HCT116 (cell line): ENCODE measurements around the gene FRMPD1. TPM values are rescaled to one million over a fixed set of nuclear protein-coding genes. Genes with fewer than 3 reads are reported as not detected.

Experiments used
- ATAC-seq: fragments of 200-7000 bp; cut with Tn5 transposase; 2 replicates; pipeline ENCODE4 v1.9.1; 2020; ENCODE audit warnings: mild to moderate bottlenecking, moderate library complexity
- BruUV-seq: library from RNA; stranded (reverse); fragments of 400-500 nt; replicated peaks from 2 replicates; lab custom pipeline; 2021; lab: Mats Ljungman, UMichigan
- CTCF ChIA-PET: fragments of 300-600 bp; sonication (Branson Sonifier 250); formaldehyde crosslinking; loops from one replicate; lab custom pipeline; 2021; ENCODE audit warnings: antibody characterized with exemption; lab: Charles Lee
- POLR2A ChIA-PET: fragments of 300-600, 350-600 bp; sonication (Branson Sonifier 250); formaldehyde crosslinking; loops from one replicate; lab custom pipeline; 2021; ENCODE audit warnings: antibody characterized with exemption; lab: Charles Lee
- RAD21 ChIA-PET, 2 experiments: fragments of 300-600 bp; sonication (Branson Sonifier 250); formaldehyde crosslinking; loops; one replicate each; lab custom pipeline; 2023; ENCODE audit warnings: low total read pairs in 2 of 2; ENCODE audit not compliant: uncharacterized antibody in 2 of 2, unreplicated experiment in 2 of 2, low non-redundant PET in 1 of 2; lab: Charles Lee
- DNase-seq: peaks from one replicate; pipeline ENCODE4 v3.0.0-alpha.2; 2010; ENCODE audit warnings: low read depth, low spot score
- H2AFZ ChIP-seq: fragments of 200-600 bp; shearing (Covaris generic), sonication (generic); 2 replicates; pipeline ENCODE4 v1.6.1; 2017; ENCODE audit warnings: low read depth, mixed run types, mixed read lengths, antibody characterized with exemption, low read length; ENCODE audit not compliant: poor library complexity, severe bottlenecking
- H3K27ac ChIP-seq: 2 replicates; pipeline ENCODE4 v1.5.1; 2012; ENCODE audit warnings: low read depth, low read length
- H3K27me3 ChIP-seq: fragments of 200-600 bp; sonication (generic); 2 replicates; pipeline ENCODE4 v1.6.1; 2016; ENCODE audit warnings: mixed run types, low read length, mixed read lengths; ENCODE audit not compliant: insufficient read depth
- H3K36me3 ChIP-seq, 2 experiments: fragments of 200-500 bp in 1 of 2; fragments of 200-600 bp in 1 of 2; sonication (Bioruptor generic) in 1 of 2; sonication (generic) in 1 of 2; 2 replicates each; pipeline versions ENCODE4 v1.5.1 to v1.6.1; 2014 to 2016; ENCODE audit warnings: low read length in 2 of 2, inconsistent platforms in 1 of 2, mixed read lengths in 1 of 2, mixed run types in 1 of 2; ENCODE audit not compliant: insufficient read depth in 2 of 2, control insufficient read depth in 1 of 2
- H3K4me1 ChIP-seq, 2 experiments: fragments of 200-600 bp in 1 of 2; sonication (generic) in 1 of 2; 2 replicates each; pipeline versions ENCODE4 v1.5.1 to v1.6.1; 2012 to 2017; ENCODE audit warnings: low read length in 2 of 2, inconsistent platforms in 1 of 2, mild to moderate bottlenecking in 1 of 2, mixed read lengths in 1 of 2, mixed run types in 1 of 2, moderate library complexity in 1 of 2; ENCODE audit not compliant: insufficient read depth in 2 of 2, control insufficient read depth in 1 of 2
- H3K4me2 ChIP-seq: fragments of 200-600 bp; sonication (generic); 2 replicates; pipeline ENCODE4 v1.6.1; 2017; ENCODE audit warnings: mixed run types, low read length, mixed read lengths
- H3K4me3 ChIP-seq, 2 experiments: fragments of 200-600 bp in 1 of 2; sonication (generic) in 1 of 2; replicated peaks in 1 of 2; 2 replicates each; pipeline ENCODE4 v1.5.1; 2011 to 2016; ENCODE audit warnings: low read length in 2 of 2, control low read depth in 1 of 2, low read depth in 1 of 2, mild to moderate bottlenecking in 1 of 2, mixed read lengths in 1 of 2, mixed run types in 1 of 2
- H3K79me2 ChIP-seq: fragments of 200-600 bp; sonication (generic); 2 replicates; pipeline ENCODE4 v1.6.1; 2017; ENCODE audit warnings: mild to moderate bottlenecking, mixed run types, low read length, moderate library complexity, mixed read lengths; ENCODE audit not compliant: insufficient read depth
- H3K9ac ChIP-seq: fragments of 200-600 bp; sonication (generic); 2 replicates; pipeline ENCODE4 v1.6.1; 2016; ENCODE audit warnings: low read length, mixed read lengths
- H3K9me2 ChIP-seq: fragments of 200-600 bp; sonication (generic), shearing (Covaris generic); 2 replicates; pipeline ENCODE4 v1.6.1; 2017; ENCODE audit warnings: mixed run types, mild to moderate bottlenecking, moderate library complexity; ENCODE audit not compliant: insufficient read depth
- H3K9me3 ChIP-seq, 2 experiments: fragments of 200-500 bp in 1 of 2; fragments of 200-600 bp in 1 of 2; sonication (Bioruptor generic) in 1 of 2; sonication (generic) in 1 of 2; 2 replicates each; pipeline ENCODE4 v1.6.1; 2014 to 2017; ENCODE audit warnings: low read length in 2 of 2, mixed read lengths in 2 of 2, inconsistent platforms in 1 of 2, low read depth in 1 of 2, mild to moderate bottlenecking in 1 of 2, mixed run types in 1 of 2, moderate library complexity in 1 of 2; ENCODE audit not compliant: control insufficient read depth in 1 of 2, insufficient read depth in 1 of 2
- H4K20me1 ChIP-seq: fragments of 200-600 bp; sonication (generic), shearing (Covaris generic); 2 replicates; pipeline ENCODE4 v1.6.1; 2017; ENCODE audit warnings: mixed run types, mild to moderate bottlenecking, moderate library complexity; ENCODE audit not compliant: insufficient read depth
- CEBPB ChIP-seq: IDR thresholded peaks from 2 replicates; pipeline ENCODE4 v1.6.1; 2012; ENCODE audit warnings: low read depth
- ELF1 ChIP-seq: IDR thresholded peaks from 2 replicates; pipeline ENCODE4 v1.6.1; 2012; ENCODE audit warnings: low read depth, borderline replicate concordance
- POLR2A ChIP-seq: IDR thresholded peaks from 2 replicates; pipeline ENCODE4 v1.7.0; 2011; ENCODE audit warnings: borderline replicate concordance; ENCODE audit not compliant: insufficient read depth, insufficient read length; ENCODE audit errors: extremely low read depth
- SRF ChIP-seq: IDR thresholded peaks from 2 replicates; pipeline ENCODE4 v1.6.1; 2012; ENCODE audit warnings: low read depth
- YY1 ChIP-seq: IDR thresholded peaks from 2 replicates; pipeline ENCODE4 v1.6.1; 2011; ENCODE audit warnings: low read length, low read depth, moderate library complexity, mild to moderate bottlenecking; ENCODE audit not compliant: insufficient replicate concordance; ENCODE audit errors: extremely low read depth
- ZFX ChIP-seq: fragments of 450-650 bp; IDR thresholded peaks from 2 replicates; pipeline ENCODE4 v1.6.1; 2017
- intact Hi-C: fragments of 100-400 bp; cut with micrococcal nuclease; formaldehyde crosslinking; loops from 2 replicates; pipeline ENCODE4 v1.10.0; 2022
- total RNA-seq: library from RNA; stranded (reverse); gene quantifications from one replicate; pipeline ENCODE4 v1.2.1, GENCODE V29; 2021; ENCODE audit not compliant: unreplicated experiment
- TF ChIP-seq, protein P1 (sequence below), 3 experiments: fragments of 200-600 bp in 1 of 3; sonication (generic) in 1 of 3; IDR thresholded peaks in 2 of 3; conservative IDR thresholded peaks in 1 of 3; 2 replicates each; pipeline ENCODE4 v1.5.1; 2012 to 2017; ENCODE audit warnings: low read depth in 2 of 3, low read length in 2 of 3, antibody characterized with exemption in 1 of 3, borderline replicate concordance in 1 of 3, control low read depth in 1 of 3, mild to moderate bottlenecking in 1 of 3, mixed read lengths in 1 of 3, mixed run types in 1 of 3, moderate library complexity in 1 of 3; ENCODE audit not compliant: insufficient read depth in 1 of 3
- TF ChIP-seq, protein P2 (sequence below): IDR thresholded peaks from 2 replicates; pipeline ENCODE4 v1.6.1; 2012

Gene FRMPD1
- total RNA-seq, 1 experiment from 2014 or later = 0.52 TPM

DNA sequence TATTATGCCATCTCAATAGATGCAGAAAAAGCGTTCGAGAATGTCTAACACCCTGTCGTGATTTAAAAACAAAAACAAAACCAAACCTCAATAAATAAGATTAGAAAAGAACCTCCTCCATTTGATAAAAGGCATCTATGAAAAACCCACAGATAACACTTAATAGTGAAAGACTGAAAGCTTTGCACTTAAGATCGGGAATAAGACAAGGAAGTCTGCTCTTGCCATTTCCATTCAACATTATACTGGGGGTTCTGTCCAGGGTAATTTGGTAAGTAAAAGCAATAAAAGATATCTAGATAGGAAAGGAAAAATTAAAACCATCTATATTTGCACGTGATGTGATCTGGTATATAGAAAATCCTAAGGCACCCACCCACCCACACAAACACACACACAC lies 141.4 kb downstream of the FRMPD1 start:
- H3K4me2 ChIP-seq = no peak overlapping the region
- no peak for TF ChIP-seq ELF1
- no peak for TF ChIP-seq YY1

DNA sequence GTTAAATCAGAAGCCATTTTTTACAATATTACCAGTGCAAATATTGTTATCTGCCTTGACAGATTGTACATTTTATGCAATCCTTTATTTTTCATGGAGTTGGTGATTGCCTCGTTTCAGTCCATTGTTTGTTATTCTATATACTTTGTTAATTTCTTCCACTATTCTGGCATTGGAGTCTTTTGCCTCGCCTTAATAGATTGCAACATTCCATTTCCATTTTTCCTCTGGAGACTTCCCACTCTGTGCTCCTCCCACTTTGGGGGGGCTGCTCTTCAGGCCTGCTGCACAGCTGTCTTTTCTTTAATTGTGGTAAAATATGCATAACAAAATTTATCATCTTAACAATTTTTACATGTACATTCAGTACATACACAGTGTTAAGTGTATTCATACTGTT lies 145.5 kb downstream of the FRMPD1 start:
- no peak for DNase-seq
- H2AFZ ChIP-seq = no peak overlapping the region

More for the DNA sequence above, 141.4 kb downstream of the FRMPD1 start:
- Histone ChIP-seq H3K9me3 (no peaks in the 10 kb centered on the region), H3K4me1 (no peaks in the 10 kb centered on the region), H3K9ac (no peak overlapping the region), H3K4me3 (no peak overlapping the region), H3K36me3 (no peaks in the 10 kb centered on the region), H4K20me1 (no peaks in the 10 kb centered on the region), H3K79me2 (no peaks in the 10 kb centered on the region), H2AFZ (no peak overlapping the region), H3K27ac (no peak overlapping the region), H3K27me3 (no peaks in the 10 kb centered on the region), H3K9me2 (no peaks in the 10 kb centered on the region)
- DNase-seq = no peak
- ChIA-PET POLR2A (no interaction called here), RAD21 (no interaction called here), CTCF (no interaction called here)
- ATAC-seq = no peak
- intact Hi-C loops = no loop called here
- no TSS peak for BruUV-seq

More for the DNA sequence above, 145.5 kb downstream of the FRMPD1 start:
- no peaks in the 10 kb centered on the region for H3K36me3 ChIP-seq
- H4K20me1 ChIP-seq = no peaks in the 10 kb centered on the region
- peaks cover 2 to 9% of the 10 kb centered on the region in 2 experiments; a peak in 3 of 4 replicates for H3K4me1 ChIP-seq
- no peak overlapping the region for H3K27ac ChIP-seq
- H3K9me3 ChIP-seq = no peaks in the 10 kb centered on the region
- H3K27me3 ChIP-seq = no peaks in the 10 kb centered on the region
- no peak for ATAC-seq
- no peaks in the 10 kb centered on the region for H3K9me2 ChIP-seq
- TF ChIP-seq POLR2A (no peak), SRF (no peak), CEBPB (no peak), ZFX (no peak)
- TF ChIP-seq, protein P1, sequence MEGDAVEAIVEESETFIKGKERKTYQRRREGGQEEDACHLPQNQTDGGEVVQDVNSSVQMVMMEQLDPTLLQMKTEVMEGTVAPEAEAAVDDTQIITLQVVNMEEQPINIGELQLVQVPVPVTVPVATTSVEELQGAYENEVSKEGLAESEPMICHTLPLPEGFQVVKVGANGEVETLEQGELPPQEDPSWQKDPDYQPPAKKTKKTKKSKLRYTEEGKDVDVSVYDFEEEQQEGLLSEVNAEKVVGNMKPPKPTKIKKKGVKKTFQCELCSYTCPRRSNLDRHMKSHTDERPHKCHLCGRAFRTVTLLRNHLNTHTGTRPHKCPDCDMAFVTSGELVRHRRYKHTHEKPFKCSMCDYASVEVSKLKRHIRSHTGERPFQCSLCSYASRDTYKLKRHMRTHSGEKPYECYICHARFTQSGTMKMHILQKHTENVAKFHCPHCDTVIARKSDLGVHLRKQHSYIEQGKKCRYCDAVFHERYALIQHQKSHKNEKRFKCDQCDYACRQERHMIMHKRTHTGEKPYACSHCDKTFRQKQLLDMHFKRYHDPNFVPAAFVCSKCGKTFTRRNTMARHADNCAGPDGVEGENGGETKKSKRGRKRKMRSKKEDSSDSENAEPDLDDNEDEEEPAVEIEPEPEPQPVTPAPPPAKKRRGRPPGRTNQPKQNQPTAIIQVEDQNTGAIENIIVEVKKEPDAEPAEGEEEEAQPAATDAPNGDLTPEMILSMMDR (IDR thresholded peaks at IDR 0.05 in 2 of 3, conservative IDR thresholded peaks at IDR 0.05 in 1 of 3; ENCODE audit: borderline replicate concordance in 1 of 3, insufficient read depth in 1 of 3, low read depth in 2 of 3, low read length in 2 of 3) = no peak
- TF ChIP-seq, protein P2, sequence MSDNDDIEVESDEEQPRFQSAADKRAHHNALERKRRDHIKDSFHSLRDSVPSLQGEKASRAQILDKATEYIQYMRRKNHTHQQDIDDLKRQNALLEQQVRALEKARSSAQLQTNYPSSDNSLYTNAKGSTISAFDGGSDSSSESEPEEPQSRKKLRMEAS = no peak
- TF ChIP-seq, all 23 proteins: peak for 0
- intact Hi-C loops = loop anchor here (5.0 kb wide), 1 partner anchor 309 kb away; the partner anchor contains the start of gene POLR1E
- H3K79me2 ChIP-seq = peaks cover 5% of the 10 kb centered on the region; the same call in 1 of the 2 replicates
- no peak overlapping the region for H3K9ac ChIP-seq
- ChIA-PET CTCF (no interaction called here), POLR2A (no interaction called here), RAD21 (no interaction called here)
- no TSS peak for BruUV-seq
- no peak overlapping the region for H3K4me3 ChIP-seq
- no peak overlapping the region for H3K4me2 ChIP-seq

Other genes with a start within 250 kb of the FRMPD1 start
- 106 TPM for gene GRHPR, start 228.3 kb upstream of the FRMPD1 start, total RNA-seq
- gene ZBTB5, start 185.5 kb upstream of the FRMPD1 start, total RNA-seq = 22.3 TPM
- 60.9 TPM for gene POLR1E, start 165.0 kb upstream of the FRMPD1 start, total RNA-seq
- gene FBXO10, start 74.6 kb upstream of the FRMPD1 start, total RNA-seq = 5.3 TPM
- 161 TPM for gene TOMM5, start 58.4 kb upstream of the FRMPD1 start, total RNA-seq
- gene TRMT10B, start 102.9 kb downstream of the FRMPD1 start, total RNA-seq = 5.5 TPM
- gene EXOSC3, start 134.1 kb downstream of the FRMPD1 start, total RNA-seq = 79.6 TPM
- 20.6 TPM for gene DCAF10, start 149.8 kb downstream of the FRMPD1 start, total RNA-seq